Stimulated activated effector memory CD8-positive, alpha-beta T cell treated with anti-CD3 and anti-CD28 coated beads, Interleukin-12 subunit alpha, Interleukin-12 subunit beta, amount 100 ng/mL, for 72 hours (primary cell): ENCODE measurements around the gene CEACAM1.
A peak's percentile ranks its signal among the peaks of the same experiment; 100 is the strongest.
"Not testable (repeated sequence)": the region's sequence is repeated elsewhere in the genome, so short reads cannot be mapped to it uniquely, and the experiment has no call there.

ENCODE experiments used
- ATAC-seq: fragments of 150-1000 bp; cut with Tn5 transposase; 2 replicates; pipeline ENCODE4 v1.10.0; 2021
- DNase-seq, 2 donors: peaks; one replicate each; pipeline ENCODE4 v3.0.0; 2021 to 2022; ENCODE audit warnings: low spot score in 2 of 2
- H3K27ac Mint-ChIP-seq: one replicate; pipeline ENCODE4 v1.8.0; 2022; ENCODE audit warnings: mild to moderate bottlenecking, mixed read lengths
- H3K36me3 Mint-ChIP-seq: one replicate; pipeline ENCODE4 v1.8.0; 2022; ENCODE audit warnings: mild to moderate bottlenecking, mixed read lengths
- H3K4me1 Mint-ChIP-seq: one replicate; pipeline ENCODE4 v1.8.0; 2022; ENCODE audit warnings: mixed read lengths
- H3K4me3 Mint-ChIP-seq: one replicate; pipeline ENCODE4 v1.8.0; 2022; ENCODE audit warnings: mild to moderate bottlenecking, mixed read lengths
- H3K9me3 Mint-ChIP-seq: one replicate; pipeline ENCODE4 v1.8.0; 2022; ENCODE audit warnings: mixed read lengths

The CEACAM1 gene

DNA sequence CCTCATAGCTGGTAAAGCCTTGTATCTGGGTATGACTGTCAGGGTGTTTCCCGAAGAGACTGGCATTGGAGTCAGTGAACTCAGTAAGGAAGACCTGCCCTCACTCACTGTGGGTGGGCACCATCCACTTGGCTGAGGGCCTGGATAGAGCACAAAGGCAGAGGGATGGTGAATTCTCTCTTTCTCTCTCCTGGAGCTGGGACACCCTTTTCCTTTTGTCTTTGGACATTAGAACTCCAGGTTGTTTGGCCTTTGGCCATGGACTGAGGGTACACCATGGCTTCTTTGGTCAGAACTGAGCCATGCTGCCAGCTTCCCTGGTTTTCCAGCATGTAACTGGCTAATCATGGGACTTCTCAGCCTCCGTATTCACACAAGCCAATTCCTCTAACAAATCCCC, 4.6 kb upstream of the CEACAM1 start:
- H3K36me3 Mint-ChIP-seq = no peaks in the 10 kb centered on the region
- H3K4me1 Mint-ChIP-seq = peaks cover 17% of the 10 kb centered on the region
- DNase-seq (no peak), ATAC-seq (peak; percentile 43)
- H3K9me3 Mint-ChIP-seq = no peaks in the 10 kb centered on the region
- H3K4me3 Mint-ChIP-seq = no peak overlapping the region
- H3K27ac Mint-ChIP-seq = no peak overlapping the region

DNA sequence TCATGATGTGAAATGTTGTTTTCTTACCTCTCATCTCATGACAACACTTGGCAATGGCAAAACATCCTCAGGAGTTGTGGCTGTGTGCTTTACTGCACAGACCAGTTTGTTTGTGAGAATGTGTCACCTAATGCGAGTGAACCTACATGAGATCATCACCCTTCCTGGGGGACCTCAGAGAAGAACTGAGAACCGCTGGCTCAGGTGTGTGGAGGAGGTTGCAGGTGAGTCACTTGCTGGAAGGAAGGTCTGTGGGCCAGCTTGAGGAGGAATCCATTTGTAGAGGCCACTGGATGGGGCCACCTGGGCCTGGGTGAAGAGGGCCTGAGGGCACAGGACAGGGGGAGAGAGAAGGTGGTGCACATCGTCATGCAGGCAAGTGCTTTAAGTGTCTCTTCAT, 3.0 kb upstream of the CEACAM1 start:
- no peak for DNase-seq
- peak overlapping the region; percentile 26 for H3K27ac Mint-ChIP-seq

DNA sequence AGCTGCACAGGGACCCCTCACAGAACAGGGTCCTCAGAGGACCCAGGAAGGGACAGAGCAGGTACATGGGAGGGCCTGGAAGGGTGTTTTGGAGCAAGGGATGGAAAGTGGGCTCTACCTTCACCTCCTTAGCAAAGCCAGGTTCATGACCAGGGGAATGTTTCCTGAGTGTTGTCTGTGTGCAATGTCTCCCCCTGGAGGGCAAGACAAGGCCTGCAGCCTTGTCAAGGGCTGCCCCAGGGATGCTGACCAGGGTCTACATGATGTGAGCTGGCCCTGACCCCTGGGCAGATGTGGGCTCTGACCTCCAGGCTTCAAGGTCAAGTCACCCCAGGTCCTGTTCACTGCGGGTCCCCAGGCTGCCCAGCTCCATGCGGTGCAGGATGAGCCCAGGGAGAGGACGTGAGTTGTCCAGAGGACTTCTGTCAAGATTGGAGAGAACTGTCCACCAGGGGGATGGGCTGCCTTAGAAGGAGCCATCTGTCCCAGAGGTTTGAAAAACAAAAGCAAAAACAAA, 1.0 kb upstream of the CEACAM1 start:
- peaks cover 21% of the 10 kb centered on the region for H3K4me1 Mint-ChIP-seq
- H3K27ac Mint-ChIP-seq = peak overlapping the region; percentile 89
- H3K9me3 Mint-ChIP-seq = no peaks in the 10 kb centered on the region
- H3K36me3 Mint-ChIP-seq = no peaks in the 10 kb centered on the region
- peak; percentile 81 for ATAC-seq
- H3K4me3 Mint-ChIP-seq = peak overlapping the region; percentile 63
- DNase-seq = peak; percentile 65 to 86

More for the DNA sequence above, 3.0 kb upstream of the CEACAM1 start:
- Mint-ChIP-seq H3K9me3 (no peaks in the 10 kb centered on the region), H3K36me3 (no peaks in the 10 kb centered on the region), H3K4me3 (no peak overlapping the region), H3K4me1 (peaks cover 21% of the 10 kb centered on the region)
- ATAC-seq = peak; percentile 63

DNA sequence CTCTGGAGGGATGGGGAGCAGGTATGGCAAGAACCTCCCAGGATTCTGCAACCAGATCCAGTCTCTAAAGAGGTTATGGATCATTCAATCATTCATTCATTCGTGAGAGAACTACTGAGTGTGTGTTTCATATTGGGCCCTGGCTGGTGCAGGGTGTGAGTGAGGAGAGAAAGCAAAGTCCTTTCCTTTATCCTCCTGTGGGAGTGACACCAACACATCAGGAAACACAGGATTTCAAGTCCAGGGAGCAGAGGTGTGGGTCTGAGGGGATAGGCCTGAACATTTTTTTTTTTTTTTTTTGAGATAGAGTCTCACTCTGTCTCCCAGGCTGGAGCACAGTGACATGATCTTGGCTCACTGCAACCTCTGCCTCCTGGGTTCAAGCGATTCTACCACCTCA, 3.3 kb downstream of the CEACAM1 start:
- no peak for DNase-seq
- peaks cover 21% of the 10 kb centered on the region for H3K4me1 Mint-ChIP-seq
- H3K4me3 Mint-ChIP-seq = no peak overlapping the region
- H3K27ac Mint-ChIP-seq = no peak overlapping the region
- H3K36me3 Mint-ChIP-seq = no peaks in the 10 kb centered on the region
- ATAC-seq = no peak
- no peaks in the 10 kb centered on the region for H3K9me3 Mint-ChIP-seq

DNA sequence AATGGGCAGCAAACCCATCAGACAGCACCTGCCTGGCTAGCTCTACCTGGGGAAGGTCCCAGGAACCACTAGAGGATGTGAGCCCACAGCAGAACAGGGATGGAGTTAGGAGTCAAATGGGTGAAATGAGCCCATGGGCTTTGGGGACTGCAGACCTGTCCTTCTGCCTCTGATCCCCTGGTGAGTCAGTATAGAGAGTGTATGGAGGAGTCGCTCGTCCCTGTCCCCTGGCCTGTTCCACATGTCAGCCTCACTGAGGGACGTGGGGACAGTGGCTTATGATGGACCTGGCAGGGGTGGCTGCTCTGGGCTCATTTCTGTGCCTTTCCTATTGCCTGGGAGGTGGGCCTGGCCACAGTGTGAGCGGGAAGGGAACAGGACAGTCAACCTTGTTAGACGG, 4.0 kb downstream of the CEACAM1 start:
- no peaks in the 10 kb centered on the region for H3K9me3 Mint-ChIP-seq
- H3K36me3 Mint-ChIP-seq = no peaks in the 10 kb centered on the region
- H3K4me1 Mint-ChIP-seq = peaks cover 17% of the 10 kb centered on the region
- no peak for DNase-seq
- H3K4me3 Mint-ChIP-seq = no peak overlapping the region
- H3K27ac Mint-ChIP-seq = no peak overlapping the region
- no peak for ATAC-seq

DNA sequence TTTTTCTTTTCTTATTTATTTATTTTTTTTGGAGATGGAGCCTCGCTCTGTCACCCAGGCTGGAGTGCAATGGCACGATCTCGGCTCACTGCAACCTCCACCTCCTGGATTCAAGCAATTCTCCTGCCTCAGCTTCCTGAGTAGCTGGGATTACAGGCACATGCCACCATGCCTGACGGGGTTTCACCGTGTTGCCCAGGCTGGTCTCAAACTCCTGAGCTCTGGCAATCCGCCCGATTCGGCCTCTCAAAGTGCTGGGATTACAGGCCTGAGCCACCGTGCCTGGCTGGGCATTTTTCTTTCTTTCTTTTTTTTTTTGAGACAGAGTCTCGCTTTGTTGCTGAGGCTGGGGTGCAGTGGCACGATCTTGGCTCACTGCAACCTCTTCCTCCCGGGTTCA, 6.0 kb downstream of the CEACAM1 start:
- H3K4me1 Mint-ChIP-seq, DNase-seq, ATAC-seq, H3K36me3 Mint-ChIP-seq, H3K9me3 Mint-ChIP-seq, H3K27ac Mint-ChIP-seq, H3K4me3 Mint-ChIP-seq: not testable (repeated sequence)

DNA sequence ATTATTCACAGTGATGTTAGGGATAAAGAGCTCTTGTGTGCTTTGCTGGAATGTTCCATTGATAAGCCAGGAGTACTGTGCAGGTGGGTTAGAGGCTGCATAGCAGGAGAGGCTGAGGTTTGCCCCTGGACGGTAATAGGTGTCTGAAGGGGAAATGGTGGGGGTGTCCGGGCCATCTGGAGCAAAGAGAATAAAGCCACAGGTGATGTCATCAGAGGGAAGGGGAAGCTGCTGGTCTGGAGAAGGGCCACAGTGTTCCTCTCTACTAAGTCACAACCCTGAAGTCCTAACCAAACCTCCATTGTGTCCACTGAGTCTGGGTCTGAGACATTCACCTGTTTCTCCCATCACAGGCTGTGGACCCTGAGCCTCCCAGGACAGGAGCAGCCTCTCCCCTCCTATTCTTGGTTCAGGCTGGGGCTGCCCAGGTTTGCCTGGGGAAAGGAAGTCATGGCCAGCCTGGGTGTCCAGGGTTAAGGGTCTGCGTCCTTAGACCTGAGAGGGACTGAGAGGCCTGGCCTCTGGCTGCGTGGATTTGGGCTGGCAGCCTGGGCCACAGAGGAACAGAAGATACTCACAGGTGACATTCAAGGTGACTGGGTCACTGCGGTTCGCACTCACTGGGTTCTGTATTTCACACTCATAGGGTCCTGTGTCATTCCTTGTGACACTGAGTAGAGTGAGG, 6.8 kb downstream of the CEACAM1 start:
- Mint-ChIP-seq H3K27ac (peak overlapping the region; percentile 13), H3K9me3 (no peaks in the 10 kb centered on the region)
- ATAC-seq = no peak

DNA sequence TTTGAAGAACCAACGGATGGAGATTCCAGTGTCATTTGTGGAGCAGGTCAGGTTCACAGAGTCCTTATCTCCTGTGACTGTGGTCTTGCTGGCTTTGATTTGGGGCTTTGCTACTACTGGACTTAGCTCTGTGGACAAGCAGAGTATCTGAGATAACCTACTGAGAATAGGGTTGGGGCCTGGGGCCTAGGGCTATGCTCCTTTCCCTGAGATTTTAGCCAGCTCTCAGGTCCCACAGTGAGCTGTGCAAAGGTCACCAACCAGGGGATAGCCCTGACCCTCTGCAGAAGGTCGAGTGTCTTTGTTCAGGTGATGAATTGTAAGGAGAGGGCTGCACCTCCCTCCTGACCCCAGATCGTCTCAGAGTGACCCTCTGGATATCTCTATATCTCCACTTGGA, 9.2 kb downstream of the CEACAM1 start:
- ATAC-seq (no peak), DNase-seq (no peak)
- H3K4me1 Mint-ChIP-seq = no peaks in the 10 kb centered on the region
- no peaks in the 10 kb centered on the region for H3K9me3 Mint-ChIP-seq
- H3K36me3 Mint-ChIP-seq = no peaks in the 10 kb centered on the region
- H3K27ac Mint-ChIP-seq = no peak overlapping the region
- no peak overlapping the region for H3K4me3 Mint-ChIP-seq

More for the DNA sequence above, 6.8 kb downstream of the CEACAM1 start:
- Mint-ChIP-seq H3K4me1 (no peaks in the 10 kb centered on the region), H3K36me3 (no peaks in the 10 kb centered on the region), H3K4me3 (no peak overlapping the region)
- no peak for DNase-seq

DNA sequence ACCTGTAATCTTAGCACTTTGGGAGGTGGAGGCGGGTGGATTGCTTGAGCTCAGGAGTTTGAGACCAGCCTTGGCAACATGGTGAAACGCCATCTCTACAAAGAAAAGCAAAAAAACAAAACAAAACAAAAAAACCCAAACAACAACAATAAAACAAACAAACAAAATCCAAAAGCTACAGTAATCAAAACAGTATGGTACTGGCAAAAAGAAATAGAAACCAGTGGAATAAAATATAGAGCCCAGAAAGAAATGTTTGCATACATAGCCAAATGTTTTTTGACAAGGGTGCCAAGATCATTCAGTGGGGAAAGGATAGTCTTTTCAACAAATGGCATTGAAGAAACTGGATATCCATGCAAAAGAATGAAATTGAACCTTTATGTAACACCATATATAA, 11.5 kb downstream of the CEACAM1 start:
- H3K36me3 Mint-ChIP-seq = no peaks in the 10 kb centered on the region
- DNase-seq (no peak), ATAC-seq (no peak)
- no peaks in the 10 kb centered on the region for H3K9me3 Mint-ChIP-seq
- no peak overlapping the region for H3K27ac Mint-ChIP-seq
- H3K4me1 Mint-ChIP-seq = peaks cover 8% of the 10 kb centered on the region
- no peak overlapping the region for H3K4me3 Mint-ChIP-seq

DNA sequence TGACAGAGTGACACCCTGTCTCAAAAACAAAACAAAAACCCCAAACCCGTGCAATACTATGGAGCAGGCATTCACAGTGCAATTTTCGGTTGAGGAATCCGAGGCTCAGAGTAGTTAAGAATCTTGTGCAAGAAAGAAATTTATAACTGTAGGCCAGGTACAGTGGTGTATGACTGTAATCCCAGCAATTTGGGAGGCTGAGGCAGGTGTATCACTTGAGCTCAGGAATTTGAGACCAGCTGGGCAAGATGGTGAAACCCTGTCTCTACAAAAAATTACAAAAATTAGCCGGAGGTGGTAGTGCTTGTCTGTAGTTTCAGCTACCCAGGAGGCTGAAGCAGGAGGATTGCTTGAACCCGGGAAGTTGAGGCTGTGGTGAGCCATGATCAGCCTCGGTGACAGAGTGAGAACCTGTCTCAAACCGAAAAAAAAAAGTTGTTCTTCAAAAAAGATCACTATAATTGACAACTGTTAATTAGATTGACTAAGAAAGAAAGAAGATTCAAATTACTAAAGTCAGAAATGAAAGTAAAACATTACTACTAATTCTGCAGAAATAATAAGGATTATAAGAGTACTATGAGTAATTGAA, 12.9 kb downstream of the CEACAM1 start:
- no peaks in the 10 kb centered on the region for H3K9me3 Mint-ChIP-seq
- DNase-seq (no peak), ATAC-seq (no peak)
- H3K4me3 Mint-ChIP-seq = no peak overlapping the region
- peaks cover 8% of the 10 kb centered on the region for H3K4me1 Mint-ChIP-seq
- H3K27ac Mint-ChIP-seq = no peak overlapping the region
- H3K36me3 Mint-ChIP-seq = no peaks in the 10 kb centered on the region

DNA sequence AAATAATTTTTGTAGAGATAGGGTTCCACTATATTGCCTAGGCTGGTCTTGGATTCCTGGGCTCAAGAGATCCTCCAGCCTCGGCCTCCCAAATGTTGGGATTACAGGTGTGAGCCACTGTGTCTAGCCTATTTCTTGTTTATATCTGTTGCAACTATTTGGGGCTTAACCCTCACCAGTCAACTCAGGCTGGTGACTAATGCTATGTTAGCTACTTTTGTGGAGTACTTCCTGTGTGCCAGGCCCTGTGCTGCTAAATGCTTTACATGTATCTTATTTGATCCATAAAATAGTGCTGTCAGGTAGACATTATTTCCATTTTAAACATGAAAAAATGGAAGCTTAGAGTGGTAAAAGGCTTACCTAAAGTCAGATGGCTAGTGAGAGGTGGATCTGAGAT, 13.8 kb downstream of the CEACAM1 start:
- Mint-ChIP-seq H3K9me3 (no peaks in the 10 kb centered on the region), H3K36me3 (no peaks in the 10 kb centered on the region), H3K27ac (no peak overlapping the region), H3K4me3 (no peak overlapping the region), H3K4me1 (peaks cover 8% of the 10 kb centered on the region)
- DNase-seq (no peak), ATAC-seq (peak; percentile 71)

DNA sequence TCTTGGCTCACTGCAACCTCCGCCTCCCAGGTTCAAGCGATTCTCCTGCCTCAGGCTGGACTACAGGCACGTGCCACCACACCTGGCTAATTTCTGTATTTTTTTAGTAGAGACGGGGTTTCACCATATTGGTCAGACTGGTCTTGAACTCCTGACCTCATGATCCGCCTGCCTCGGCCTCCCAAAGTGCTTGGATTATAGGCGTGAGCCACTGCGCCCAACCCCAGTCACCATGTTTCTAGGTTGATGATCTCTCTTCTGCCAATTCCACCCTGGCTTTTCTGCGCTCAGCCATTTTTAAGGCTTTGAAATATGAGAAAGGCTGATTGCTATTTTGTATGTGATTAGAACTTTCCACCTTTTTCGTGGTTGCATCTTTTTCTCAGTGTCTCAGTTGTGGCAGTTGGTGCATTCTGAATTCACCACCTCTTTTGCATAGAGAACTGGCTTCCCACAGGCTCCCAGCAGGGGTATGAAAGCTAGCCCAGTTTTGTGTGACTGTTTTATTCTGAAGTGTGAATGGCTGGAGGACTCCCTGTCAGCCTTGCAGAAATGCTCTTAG, 15.5 kb downstream of the CEACAM1 start:
- no peaks in the 10 kb centered on the region for H3K36me3 Mint-ChIP-seq

DNA sequence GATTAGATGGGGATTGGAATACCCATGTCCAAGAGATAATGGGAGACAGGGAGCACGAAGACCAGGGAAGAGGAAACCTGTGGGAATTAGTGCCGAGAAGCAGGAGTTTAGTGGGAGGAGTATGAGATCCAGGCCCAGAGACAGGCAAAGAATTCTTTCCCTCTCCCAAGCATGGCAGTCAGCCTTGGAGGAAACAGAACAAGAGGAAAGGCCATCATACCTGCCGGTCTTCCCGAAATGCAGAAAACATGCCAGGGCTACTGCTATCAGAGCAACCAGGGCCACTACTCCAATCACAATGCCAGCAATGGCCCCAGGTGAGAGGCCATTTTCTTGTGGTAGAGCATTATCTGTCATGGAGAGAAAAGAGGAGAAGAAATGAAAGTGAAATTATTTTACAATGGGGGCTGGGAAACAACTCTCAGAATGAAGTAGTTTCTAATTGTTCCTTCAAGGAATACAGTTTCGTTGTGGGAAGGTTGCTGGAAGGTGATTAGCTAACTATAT, 16.1 kb downstream of the CEACAM1 start:
- H3K4me3 Mint-ChIP-seq = no peak overlapping the region
- no peaks in the 10 kb centered on the region for H3K36me3 Mint-ChIP-seq

More for the DNA sequence above, 15.5 kb downstream of the CEACAM1 start:
- H3K27ac Mint-ChIP-seq = no peak overlapping the region
- H3K4me3 Mint-ChIP-seq = no peak overlapping the region
- H3K4me1 Mint-ChIP-seq = peaks cover 8% of the 10 kb centered on the region
- ATAC-seq (peak; percentile 67), DNase-seq (peak in 1 of 2 donors; percentile 28)
- H3K9me3 Mint-ChIP-seq = no peaks in the 10 kb centered on the region

DNA sequence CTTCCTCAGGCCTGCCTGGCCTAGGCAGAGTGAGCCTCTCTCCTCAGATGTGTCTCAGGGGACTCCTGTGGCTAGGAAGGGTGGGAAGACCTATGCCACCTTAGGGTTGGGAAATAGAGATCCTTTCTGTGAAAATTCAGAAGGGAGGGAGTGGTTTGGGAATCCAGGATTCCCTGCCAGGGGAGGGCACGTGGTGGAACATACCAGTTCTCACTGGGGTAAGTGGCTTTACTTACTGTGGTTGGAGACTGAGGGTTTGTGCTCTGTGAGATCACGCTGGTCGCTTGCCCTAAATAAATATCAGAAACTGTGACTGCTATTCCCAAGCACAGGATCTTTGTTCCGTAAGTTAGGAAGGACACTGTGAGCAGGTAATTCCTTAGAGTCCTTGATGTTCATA, 16.9 kb downstream of the CEACAM1 start:
- Mint-ChIP-seq H3K4me3 (no peak overlapping the region), H3K9me3 (no peaks in the 10 kb centered on the region), H3K4me1 (peaks cover 8% of the 10 kb centered on the region), H3K27ac (peak overlapping the region; percentile 10), H3K36me3 (no peaks in the 10 kb centered on the region)
- DNase-seq (no peak), ATAC-seq (no peak)

More for the DNA sequence above, 16.1 kb downstream of the CEACAM1 start:
- Mint-ChIP-seq H3K4me1 (peaks cover 8% of the 10 kb centered on the region), H3K27ac (peak overlapping the region; percentile 45), H3K9me3 (no peaks in the 10 kb centered on the region)
- no peak for ATAC-seq
- peak in 1 of 2 donors; percentile 25 for DNase-seq

DNA sequence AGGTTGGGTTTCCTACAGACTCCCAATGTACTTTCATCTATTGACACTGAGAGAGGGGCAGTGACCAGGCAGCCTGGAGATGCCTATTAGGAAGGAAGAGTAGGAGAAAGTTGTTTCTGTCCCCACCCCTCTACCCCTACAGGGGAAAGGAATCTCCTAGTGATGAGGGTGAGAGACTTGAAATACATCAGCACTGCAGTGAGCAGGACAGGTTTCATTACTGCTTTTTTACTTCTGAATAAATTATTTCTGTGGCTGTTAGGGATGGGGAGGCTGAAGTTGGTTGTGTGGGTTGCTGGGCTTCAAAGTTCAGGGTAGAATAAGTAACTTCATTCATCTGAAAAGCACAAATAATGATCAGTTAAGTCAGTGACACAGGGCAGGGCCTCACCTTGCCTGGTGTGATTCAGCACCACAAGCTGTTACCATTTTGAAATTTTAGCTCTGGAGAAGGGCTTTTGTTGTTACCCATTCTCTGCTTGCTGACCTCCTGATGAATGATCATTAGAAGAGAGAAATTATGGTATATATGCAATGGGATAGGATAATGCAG, 19.3 kb downstream of the CEACAM1 start:
- no peak overlapping the region for H3K27ac Mint-ChIP-seq

More for the DNA sequence above, 19.3 kb downstream of the CEACAM1 start:
- H3K4me1 Mint-ChIP-seq = peaks cover 15% of the 10 kb centered on the region
- DNase-seq (no peak), ATAC-seq (no peak)
- H3K36me3 Mint-ChIP-seq = no peaks in the 10 kb centered on the region
- no peaks in the 10 kb centered on the region for H3K9me3 Mint-ChIP-seq
- H3K4me3 Mint-ChIP-seq = no peak overlapping the region
